ACHN (cell line): ENCODE results near the gene RAD21L1.

Experiments
- DNase-seq: peaks from one replicate; pipeline ENCODE4 v3.0.0-alpha.2; 2015
- in situ Hi-C: cut with HindIII; loops from 2 replicates; pipeline ENCODE4 v1.10.0; 2017; ENCODE audit warnings: low sequenced_read_pairs, low pct_ligation_motif_present, low pct_unique_long_range_greater_than_20kb

Gene RAD21L1

DNA sequence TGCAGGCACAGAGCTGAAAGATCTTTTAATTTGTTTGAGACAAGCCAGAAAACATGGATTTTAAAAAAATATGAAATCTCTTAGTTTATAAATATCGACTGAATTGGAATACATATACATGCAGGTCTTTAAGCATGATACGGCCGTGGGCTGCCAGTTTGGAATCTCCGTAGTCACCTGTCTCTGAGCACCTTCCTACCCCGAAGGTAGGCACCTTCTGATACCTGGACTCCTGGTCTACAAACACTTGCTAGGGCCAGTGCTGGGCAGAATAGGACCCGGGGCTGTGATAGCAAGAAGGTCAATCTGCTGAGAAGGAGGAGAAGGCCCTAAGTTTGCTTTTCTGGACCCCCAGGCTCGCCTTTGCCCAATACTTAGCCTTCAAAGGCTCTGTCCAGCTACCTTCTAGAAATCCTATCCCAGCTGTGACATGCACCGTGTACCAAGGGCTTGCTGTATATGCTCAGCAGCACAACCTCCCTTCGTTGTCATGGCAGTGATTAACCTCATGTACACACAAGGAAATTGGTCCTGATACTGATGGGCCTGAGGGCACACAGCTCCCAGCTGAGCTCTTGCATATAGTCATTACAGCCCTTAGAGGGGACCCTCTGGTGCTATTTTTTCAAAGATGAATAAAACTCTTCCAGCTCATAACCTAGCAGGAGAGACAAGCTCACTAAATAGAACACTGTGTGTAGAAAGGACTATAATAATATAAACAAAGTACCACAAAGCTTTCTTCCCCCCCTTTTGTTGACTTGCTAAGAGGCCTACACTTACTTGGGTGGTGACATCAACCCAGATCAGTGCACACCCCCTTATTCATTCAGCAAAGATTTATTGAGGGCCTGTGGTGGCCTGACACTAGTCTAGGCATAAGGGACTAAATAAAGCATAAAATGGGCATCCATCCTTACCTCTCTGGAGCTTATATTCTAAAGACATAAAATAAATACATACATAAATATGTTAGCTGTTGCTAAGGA is 58.0 kb downstream of the RAD21L1 start:
- no peak for DNase-seq
- in situ Hi-C loops: no loop called here

GRCh38 chr20:1286267-1287024 is 60.6 kb downstream of the RAD21L1 start:
- in situ Hi-C loops: no loop called here
- no peak for DNase-seq

DNA sequence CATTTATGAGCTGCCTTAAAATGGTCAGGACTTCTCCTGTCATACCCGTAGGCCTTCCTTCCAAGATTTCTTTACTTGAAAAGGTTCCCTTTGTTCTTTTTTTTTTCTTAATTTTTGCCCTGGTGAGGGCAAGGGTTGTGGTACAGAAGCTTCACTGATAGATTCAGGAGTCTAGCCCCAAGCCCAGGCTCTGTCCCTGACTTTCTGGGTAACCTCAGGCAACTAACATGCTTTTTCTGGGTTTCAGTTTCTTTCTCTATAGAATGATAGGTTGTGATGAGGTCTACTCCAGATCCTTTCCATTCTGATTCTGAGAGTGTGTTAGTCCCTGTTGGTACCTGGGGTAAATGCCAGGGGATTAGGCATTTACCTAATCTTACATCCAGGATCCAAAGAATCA is 61.5 kb downstream of the RAD21L1 start:
- in situ Hi-C loops: no loop called here
- no peak for DNase-seq

DNA sequence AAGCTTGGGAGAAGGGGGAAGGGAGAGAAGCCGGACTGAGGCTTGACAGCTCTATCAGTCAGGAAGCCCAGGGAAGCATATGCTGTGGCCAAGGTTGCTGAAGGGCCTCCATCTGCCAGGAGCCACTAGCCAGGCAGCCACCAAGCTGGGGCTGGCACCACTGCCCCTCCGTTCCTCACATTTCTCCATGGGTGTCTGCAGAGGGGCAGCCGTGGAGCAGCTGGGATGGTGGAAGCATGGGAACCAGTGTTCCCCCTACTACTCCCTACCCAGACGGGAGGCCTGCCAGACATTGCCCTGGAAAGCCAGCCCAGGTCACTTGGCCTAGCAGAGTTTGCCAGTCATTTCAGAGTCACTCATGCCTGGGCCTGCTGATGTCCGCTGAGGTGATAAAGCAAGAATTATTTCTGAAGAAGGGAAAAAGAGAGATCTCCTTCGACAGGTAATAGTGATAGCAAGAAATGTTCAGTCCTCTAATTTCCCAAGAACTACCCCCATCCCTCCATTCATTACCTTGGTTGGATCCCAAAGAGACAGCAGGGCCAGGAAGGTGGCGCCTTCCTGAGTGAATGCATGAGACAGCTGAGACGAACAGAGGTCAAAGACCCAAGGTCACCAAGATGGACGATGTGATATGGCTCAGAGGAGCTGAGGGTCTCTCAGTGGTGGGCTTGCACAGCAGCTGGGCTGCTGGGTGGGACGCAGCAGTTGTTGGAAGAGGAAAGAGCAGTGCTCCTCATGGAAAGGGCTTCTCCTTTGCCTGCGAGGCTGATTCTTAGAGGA is 62.1 kb downstream of the RAD21L1 start:
- no peak for DNase-seq
- in situ Hi-C loops: no loop called here

GRCh38 chr20:1291191-1291741 is 65.4 kb downstream of the RAD21L1 start:
- DNase-seq: no peak
- in situ Hi-C loops: no loop called here

DNA sequence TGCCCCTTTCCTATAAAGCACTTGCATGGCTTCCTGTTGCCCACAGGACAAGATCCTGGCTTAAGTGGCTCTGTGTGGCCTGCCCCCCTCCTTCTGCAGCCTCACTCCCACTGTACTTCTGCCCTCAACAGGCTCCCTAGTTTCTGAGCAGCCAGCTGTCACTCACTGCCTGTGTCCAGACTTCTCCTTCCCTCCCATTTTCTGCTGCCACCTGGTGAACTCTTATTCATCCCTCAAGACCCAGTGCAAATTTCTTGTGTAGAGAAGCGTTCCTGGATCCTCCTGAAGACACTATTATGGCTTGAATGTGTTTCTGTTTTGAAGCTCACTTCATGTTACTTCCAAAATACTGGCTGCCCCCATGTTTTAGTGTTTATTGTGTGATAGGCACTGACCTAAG is 66.8 kb downstream of the RAD21L1 start:
- no peak for DNase-seq
- in situ Hi-C loops: no loop called here

DNA sequence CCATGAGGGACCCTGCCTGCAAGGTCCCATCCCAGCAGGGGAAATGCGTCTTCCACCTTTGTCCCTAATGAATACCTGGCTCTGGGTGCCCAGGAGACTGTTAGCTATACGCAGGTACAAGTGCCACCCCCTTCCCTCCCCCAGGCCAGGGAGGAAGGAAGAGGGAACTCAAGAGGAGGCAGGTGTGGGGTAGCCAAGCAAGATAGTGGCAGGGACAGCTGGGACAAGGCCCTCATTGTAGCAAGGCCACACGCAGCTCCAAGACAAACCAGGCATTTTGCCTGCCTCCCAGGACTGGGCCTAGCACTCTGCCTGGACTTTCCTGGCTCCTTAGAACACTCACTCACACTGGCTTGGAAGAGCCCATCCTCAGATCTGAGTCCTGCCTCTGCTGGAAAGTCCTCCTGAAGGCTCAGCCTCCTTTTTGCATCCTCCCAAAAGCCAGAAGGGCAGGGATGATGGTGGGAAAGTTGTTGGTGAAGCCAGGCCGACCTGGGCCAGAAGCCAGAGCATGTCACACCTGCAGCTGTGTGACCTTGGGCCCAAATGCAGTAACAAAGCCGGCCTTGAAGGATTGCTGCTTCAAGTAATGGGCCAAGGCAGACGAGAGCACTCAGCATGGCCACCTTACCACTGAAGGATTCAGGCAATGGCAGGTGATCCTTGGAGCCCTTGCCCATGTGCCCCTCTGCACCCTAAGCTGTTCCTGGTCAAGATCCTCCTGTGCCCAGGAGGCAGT is 68.0 kb downstream of the RAD21L1 start:
- no peak for DNase-seq
- in situ Hi-C loops: no loop called here

DNA sequence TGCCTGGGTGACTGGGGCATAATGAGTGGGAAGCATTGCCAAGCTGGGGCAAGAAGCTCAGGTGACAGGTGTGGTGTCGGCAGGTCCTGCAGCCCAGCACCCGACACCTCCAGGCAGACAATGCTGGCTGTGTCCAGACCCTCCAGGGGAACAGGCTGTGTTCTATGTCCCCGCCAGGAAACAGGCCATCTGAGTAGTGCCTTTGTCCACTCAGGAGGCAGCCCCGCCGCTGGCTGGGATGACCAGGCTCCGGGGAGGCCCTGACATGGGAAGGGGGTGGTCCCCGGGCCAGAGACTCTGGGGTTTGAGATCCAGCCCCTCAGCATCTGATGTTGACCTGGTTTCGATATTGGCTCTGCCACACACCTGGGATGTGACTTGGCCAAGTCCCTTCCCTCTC is 68.7 kb downstream of the RAD21L1 start:
- DNase-seq: no peak
- in situ Hi-C loops: no loop called here

DNA sequence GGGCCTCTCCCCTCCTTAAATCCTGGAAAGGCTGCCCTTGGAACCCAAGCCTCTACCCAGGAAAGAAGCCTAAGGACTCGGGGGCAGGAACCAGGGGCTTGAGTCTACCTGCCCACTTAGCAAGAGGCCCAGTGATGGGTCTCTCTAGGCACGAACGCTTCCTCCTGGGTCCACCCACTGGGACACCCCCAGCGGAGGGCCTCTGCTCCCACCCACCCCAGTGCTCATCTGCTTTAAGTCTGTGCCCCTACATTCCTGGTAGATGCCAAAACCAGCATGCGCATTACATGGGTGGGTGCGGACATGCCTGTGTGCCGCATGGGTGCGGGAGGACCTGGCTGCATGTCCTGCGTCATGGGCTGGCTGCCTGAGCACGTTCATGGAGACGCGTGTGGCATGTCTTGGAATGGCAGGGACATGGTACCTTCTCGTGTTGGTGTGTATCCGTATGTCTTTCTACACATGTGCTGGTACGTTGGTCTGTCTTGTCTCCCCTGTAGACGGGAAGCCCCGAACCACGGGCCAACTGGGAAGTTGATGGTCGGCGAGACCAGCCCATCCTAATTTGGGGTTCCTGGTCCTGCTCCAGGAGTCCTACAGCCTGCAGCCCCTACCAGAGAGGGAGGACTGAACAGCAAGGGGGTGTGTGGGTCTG is 69.6 kb downstream of the RAD21L1 start:
- in situ Hi-C loops: no loop called here
- DNase-seq: no peak

GRCh38 chr20:1296117-1296610 is 70.3 kb downstream of the RAD21L1 start:
- in situ Hi-C loops: no loop called here
- DNase-seq: no peak

DNA sequence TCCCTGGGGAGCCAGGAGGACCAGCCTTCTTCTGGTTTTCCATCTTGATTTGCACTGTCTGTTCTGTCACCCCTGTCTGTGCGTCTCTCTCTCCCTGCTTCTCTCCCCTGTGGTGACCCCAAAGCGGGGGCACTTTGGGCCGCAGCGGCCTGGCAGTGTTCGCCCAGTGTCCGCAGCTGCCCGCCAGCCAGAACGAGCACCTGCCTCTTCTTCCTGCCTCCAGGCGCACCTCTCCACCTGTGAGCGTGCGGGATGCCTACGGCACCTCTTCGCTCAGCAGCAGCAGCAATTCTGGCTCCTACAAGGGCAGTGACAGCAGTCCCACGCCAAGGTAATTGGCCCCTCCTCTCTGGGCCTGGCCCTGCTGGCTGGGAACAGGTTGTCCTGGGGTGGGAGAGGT is 71.1 kb downstream of the RAD21L1 start:
- in situ Hi-C loops: no loop called here
- DNase-seq: no peak

DNA sequence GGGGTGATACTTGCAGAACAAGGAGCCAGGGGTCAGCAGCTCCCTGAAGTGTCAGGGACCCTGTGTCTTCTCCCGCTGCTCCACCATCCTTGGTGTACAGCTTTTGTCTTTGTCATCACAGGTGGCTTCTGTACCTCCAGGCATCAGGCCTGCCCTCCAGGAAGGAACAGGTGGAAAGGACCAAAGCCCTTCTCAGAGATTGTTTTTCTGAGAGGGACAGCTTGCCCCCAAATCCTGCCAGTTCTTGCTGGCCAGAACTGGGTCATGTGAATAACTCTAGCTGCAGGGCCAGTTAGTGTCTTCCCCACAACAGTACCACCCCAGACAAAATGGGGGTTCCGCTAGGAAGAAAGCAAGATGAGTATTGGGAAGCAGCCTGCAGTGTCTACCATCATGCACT is 71.6 kb downstream of the RAD21L1 start:
- DNase-seq: no peak
- in situ Hi-C loops: no loop called here

DNA sequence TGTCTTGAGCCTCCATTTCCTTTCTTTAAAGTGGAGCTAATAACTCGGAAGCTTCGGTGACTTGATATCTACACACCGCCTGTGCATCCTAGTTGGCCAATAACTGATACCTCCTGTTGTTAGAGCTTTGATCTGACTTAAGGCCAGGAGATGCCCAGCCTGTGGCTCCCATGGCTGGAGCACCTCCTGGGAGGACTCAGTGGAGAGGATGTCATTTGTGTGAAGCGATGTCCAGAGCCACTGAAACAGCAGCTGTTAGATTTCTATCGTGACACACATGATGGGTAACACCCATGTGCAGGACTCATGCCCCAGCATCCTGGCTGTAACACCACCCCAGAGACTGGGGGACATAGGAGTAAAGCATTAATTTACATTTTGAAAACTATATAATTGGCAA is 72.3 kb downstream of the RAD21L1 start:
- in situ Hi-C loops: no loop called here

DNA sequence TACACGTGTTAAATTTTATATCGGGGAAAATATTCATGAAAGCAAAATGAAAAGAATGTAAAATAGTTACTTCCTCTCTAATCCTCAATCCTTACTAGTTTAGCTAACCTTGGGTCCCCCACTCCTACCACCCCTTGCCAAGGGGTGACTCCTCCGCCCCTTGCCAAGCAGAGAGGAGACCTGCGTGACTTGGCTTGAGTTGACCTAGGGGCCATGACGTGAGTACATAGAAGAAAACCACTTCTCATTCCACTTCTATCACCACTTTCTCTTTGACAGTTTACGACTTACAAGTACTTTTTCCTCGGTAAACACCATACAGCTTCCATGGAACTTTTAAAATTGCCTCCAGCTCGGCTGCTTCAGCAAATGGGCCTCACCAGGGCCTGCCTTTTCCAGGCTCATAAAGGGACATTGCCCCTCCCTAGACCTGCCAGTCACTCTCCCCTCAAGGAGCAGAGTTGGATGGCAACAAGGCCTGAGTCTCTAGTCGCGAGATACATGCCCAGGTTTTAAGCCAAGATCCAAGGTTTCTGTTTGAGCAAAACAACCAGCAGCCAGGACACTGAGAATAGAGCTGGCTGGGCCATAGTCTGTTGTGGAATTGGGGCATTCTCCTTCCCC is 73.2 kb downstream of the RAD21L1 start:
- in situ Hi-C loops: no loop called here
- DNase-seq: no peak

More for the DNA sequence above, 72.3 kb downstream of the RAD21L1 start:
- DNase-seq: no peak

GRCh38 chr20:1299522-1299921 is 73.7 kb downstream of the RAD21L1 start:
- in situ Hi-C loops: no loop called here
- peak; percentile 41 for DNase-seq

DNA sequence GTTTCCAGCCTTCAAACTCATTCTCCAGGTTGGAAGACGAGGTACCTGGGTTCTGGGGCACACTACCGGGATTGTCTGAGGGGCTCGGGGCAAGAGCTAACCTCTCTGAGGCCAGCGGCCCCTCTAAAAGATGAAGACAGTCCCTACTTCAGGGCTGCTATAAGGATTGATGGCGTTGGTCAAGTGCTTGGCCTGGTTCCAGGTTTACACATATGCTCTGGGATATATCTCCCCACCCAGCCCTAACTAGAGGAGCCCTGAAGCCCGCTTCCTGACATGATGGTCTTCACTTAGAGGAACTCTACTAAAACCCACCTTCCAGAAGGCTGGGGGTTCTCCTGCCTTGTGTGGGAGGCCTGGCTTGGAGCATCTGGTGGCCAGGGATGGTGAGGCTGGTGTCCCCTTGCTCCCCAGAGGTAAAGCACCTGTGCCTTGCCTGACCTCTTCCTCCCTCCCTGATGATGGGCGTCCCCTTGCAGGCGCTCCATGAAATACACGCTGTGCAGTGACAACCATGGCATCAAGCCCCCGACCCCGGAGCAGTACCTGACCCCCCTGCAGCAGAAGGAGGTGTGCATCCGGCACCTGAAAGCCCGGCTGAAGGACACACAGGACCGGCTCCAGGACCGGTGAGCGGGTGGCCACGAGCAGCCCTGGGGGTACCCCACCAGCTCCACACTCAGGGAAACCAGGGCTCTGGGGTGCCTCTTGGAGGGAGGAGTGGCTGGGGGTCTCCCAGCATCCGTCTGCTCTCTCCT is 74.4 kb downstream of the RAD21L1 start:
- in situ Hi-C loops: loop anchor here (25.0 kb wide), 1 partner anchor 137 kb away; no protein-coding TSS in a partner anchor
- DNase-seq: no peak
